ENCODE data around the gene HIGD1A.

Gene HIGD1A

DNA sequence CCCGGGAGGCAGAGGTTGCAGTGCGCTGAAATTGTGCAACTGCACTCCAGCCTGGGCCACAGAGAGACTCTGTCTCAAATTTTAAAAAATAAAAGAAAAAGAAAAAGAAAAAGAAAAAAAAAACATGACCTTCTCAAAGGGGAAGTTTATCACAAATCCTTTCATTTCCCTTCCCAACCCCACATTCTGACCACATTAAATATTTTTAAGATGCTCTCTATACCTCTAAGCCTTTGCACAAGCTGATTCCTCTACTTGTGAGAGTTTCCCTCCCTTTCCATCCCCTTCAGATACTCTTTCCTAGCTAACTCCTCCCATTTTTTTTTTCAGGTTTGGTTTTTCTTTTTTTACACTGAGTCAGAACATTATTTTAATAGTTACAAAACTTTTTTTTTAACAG lies 4.0 kb downstream of the HIGD1A start:
- DNase-seq (ENCODE audit: low read depth in 2 of 2) = no peak

DNA sequence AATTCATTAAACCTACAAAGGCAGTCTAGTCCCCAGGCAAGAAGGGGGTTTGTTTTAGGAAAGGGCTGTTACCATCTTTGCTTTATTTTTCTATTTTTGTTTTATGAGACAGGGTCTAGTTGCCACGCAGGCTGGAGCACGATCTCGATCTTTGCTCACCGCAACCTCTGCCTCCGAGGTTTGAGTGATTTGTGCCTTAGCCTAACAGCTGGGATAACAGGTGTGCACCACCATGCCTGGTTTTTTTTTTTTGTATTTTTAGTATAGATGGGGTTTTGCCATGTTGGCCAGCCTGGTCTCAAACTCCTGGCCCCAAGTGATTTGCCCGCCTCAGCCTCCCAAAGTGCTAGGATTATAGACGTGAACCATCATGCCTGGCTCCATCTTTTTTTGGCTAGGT lies 4.9 kb downstream of the HIGD1A start:
- DNase-seq (ENCODE audit: low read depth in 2 of 2) = no peak

DNA sequence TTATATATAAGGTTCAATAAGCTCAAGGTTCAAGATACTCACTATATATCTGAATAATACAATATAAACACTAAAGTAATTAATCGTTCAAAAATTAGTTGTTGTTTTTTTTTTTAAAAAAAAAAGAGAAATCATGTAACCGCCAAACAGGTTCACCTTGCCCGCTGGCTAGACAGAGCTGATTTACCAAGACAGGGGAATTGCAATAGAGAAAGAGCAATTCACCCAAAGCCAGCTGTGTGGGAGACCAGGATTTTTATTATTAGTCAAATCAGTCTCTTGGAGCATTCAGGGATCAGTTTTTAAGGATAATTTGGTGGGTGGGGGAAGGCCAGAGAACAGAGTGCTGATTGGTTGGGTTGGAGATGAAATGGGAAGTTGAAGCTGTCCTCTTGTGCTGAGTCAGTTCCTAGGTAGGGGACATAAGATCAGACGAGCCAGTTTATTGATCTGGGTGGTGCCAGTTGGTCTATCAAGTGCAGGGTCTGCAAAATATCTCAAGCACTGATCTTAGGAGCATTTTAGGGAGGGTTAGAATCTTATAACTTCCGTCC lies 7.9 kb downstream of the HIGD1A start:
- no peak for DNase-seq (ENCODE audit: low read depth in 2 of 2)

DNA sequence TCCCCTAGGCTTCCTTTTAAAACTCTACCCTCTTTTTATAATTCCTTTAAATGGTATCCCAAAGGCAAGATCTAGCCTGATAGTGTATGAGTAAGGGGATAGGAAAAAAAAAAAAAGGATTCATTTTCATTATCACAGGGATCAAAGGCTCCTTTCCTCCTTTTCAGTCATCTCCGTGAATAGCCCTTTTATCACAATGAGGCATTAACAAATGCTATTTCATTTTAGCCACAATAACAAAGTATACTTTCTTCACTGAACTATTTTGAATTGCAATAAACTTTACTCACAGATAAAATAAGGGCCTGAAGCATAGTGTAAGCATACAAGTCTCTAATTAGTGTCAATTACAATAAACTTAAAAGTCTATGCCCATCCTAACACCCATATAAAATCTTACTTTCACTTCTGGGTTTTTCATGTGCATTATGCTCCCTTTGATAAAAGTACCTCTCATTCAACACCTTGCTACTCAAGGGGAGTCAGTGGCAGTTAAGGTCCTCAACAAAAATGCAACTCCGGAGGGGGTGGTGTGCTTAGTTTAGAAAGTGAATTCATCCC lies 8.6 kb downstream of the HIGD1A start:
- no peak for DNase-seq (ENCODE audit: low read depth in 2 of 2)

DNA sequence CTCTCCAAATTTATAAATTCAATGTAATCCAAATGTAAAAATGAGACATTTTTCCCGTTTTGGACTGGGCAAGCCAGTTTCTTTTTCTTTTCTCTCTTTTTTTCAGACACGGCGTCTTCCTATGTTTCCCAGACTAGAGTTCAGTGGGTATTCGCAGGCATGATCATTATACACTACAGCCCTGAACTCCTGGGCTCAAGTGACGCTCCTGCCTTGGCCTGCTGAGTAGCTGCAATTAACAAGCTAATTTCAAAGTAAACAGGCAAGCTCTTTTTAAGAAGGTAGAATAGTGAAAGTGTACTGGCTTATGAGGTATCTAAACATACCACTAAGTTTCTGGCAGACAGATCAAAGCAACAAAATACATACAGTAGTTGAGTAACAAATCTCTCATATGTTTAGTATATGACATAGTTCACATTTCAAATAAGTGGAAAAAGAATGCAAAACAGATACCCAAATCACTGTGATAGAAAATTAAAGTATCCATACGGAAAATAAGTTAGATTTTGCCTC lies 13.5 kb downstream of the HIGD1A start:
- DNase-seq (ENCODE audit: low read depth in 2 of 2) = no peak

DNA sequence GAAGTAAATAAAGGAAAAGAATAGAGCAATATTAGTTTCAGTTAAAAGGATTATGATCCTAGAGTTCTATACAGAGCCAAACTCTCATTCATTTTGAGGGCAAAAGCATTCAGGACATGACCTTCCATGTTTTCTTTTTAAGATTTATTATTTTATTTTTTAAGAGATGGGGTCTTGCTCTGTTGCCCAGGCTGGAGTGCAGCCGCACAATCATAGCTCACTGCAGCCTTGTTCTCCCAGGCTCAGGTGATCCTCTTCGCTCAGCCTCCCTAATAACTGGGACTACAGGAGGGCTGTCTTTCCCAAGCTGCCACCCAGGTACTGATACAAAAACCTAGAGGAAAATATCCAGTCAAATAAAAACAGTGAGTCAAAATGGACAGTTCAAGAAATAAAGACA lies 17.7 kb downstream of the HIGD1A start:
- DNase-seq (ENCODE audit: low read depth in 2 of 2) = no peak

DNA sequence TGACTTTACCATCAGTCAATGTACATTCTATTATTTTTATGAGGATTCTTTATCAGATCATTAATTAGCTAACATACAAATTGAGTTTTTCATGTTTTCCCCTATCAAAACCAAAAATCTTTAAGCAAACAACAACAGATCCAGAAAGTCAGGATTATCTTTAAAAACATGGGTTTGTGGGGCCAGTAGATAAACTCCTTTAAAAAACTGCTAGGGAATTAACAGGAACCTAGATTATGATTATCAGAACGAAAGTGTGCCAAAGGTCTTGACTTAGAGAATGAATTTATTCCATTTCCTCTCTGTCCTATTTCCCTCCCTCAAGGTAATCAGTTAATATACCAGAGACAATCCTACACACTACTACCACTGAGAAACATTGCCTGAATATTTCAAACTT lies 18.1 kb downstream of the HIGD1A start:
- no peak for DNase-seq (ENCODE audit: low read depth in 2 of 2)

DNA sequence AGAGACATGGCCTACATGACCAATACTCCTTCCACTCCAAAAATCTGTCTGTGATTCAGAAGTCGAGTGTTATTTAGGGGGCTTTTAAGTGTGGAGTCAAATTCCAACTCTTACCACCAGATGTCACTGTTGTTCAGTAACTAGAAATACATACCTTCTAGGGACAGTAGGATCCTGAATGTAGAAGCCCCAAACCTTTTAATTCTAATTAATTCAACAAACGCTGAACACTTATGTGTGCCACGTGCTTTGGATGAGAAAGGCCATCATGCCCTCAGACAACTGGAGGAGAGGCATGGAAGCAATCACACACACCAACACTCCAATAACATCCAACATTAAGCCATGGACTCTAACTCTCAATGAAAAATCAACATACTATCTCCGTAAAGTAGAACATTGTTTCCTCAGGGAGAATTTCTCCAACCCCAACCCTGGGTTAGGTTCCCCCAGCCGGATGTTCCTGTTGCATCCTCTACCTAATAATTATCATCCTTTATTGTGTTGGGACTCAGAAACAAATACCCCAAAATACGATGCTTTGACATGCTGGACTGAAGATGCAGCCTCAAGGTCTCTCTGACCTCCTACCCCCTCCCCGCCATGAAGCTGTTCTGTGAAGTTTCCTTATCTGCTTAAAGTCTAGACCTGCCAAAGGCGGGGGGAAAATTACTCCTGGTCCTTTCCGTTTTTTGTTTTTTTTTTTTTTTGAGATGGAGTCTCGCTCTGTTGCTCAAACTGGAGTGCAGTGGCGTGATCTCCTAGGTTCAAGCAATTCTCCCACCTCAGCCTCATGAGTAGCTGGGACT lies 23.2 kb downstream of the HIGD1A start:
- DNase-seq (ENCODE audit: low read depth in 2 of 2) = no peak

DNA sequence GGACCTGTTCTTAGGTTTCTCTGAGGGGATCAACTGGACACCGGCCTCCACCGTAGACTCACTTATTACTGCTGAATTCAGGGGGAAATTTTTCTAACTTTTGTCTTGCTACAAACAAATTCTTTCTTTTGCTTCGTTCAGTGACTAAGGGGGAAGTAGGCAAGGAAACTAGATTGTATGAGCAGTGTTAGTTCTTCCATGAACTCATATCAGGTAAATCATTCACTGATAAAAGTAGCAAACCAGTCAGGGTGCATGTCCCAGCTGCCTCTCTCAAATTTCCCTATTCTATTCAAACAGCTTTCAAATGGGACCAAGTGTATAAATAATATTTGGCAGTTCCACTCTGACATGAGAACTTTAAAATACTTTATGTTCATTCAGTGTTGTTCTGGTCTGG lies 23.9 kb downstream of the HIGD1A start:
- no peak for DNase-seq (ENCODE audit: low read depth in 2 of 2)

DNA sequence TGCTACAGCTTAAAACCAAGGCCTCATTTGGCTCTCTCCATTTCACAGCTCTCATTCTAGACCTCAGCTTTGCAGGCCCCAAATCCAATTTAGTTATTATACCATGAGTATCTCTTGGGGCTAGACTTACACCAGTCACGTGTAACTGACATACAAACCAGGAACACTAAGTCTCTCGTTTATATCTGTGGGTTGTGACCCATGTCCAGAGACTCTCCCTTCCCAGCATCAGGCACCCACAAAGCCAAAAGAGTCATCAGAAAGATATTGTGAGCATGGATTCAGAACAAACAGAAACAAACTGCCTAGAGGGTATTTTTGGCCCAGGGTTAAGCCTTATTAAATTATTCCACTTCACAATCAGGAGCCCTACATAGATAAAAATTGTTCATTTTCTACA lies 25.6 kb downstream of the HIGD1A start:
- DNase-seq (ENCODE audit: low read depth in 2 of 2) = no peak

DNA sequence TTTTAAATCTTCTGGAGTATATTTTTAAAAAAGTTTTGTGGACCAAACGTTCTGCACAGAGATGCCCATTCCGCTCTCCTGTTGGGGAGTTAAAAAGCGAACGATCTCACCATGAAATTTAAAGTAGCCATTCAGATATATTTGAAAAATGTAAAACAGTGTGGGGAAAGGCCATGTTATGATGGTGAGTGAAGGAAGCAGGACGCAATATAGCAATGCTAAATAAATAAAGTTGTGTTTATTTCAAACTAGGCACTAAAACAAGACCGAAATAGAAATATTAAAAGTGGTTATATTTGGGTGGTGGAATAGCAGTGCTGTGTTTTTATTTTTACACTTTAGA lies 30.9 kb downstream of the HIGD1A start:
- DNase-seq (ENCODE audit: low read depth in 2 of 2) = no peak

DNA sequence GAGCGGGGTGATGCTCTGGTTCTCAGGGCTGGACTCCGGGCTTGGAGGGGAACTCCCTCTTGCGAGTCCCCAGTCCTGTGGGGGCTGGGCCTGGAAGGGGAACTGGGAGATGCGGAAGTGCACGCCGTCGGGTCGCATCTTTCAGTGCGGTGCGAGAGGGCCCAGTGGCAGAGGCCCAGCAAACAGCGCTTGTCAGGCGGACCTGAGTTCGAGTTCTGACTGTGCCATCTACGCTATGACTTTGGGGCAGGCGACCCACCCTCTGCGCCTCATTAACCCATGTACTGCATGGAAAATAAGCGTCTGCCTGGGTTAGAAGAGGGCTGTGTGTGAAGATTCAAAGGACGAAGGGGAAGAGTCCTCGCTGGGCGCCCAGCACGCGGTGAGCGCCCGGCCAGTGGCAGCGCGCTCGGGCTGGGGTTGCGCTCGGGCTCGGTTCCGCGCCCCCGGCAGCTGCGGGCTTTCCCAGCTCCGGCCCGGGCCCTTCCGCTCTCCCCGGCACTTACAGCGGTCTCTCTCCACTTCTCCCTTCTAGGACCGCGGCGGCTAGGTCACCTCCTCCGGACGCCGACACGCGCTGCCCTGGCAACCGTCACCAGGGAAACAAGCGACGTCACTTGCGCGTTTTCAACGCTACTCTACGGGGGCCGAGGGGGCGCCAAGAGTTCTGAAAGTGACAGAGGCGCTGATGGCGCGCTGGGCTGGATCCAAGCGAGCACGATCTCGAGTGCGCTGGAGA lies 31.5 kb downstream of the HIGD1A start, which contains the start of gene CCDC13:
CCDC13 (minus strand) TSS at position 584 of the 739 bp plus-strand sequence. CDS start 14,908 bp downstream, outside the sequence.
- peak; percentile 89 to 90 for DNase-seq (ENCODE audit: low read depth in 2 of 2)

DNA sequence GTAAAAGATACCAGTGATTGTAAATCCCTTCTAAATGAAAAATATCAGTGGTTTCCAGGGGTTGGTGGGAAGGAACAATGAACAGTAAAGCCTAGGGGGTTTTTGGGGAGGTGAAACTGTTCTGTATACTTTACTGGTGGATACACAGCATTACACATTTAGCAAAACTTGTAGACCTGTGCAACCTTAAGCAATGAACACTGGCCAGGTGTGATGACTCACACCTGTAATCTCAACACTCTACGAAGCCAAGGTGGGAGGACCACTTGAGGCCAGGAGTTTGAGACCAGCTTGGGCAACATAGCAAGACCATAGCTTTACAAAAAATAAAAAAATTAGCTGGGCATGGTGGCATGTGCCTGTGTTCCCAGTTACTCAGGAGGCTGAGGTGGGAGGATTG lies 33.0 kb downstream of the HIGD1A start:
- no peak for DNase-seq (ENCODE audit: low read depth in 2 of 2)

DNA sequence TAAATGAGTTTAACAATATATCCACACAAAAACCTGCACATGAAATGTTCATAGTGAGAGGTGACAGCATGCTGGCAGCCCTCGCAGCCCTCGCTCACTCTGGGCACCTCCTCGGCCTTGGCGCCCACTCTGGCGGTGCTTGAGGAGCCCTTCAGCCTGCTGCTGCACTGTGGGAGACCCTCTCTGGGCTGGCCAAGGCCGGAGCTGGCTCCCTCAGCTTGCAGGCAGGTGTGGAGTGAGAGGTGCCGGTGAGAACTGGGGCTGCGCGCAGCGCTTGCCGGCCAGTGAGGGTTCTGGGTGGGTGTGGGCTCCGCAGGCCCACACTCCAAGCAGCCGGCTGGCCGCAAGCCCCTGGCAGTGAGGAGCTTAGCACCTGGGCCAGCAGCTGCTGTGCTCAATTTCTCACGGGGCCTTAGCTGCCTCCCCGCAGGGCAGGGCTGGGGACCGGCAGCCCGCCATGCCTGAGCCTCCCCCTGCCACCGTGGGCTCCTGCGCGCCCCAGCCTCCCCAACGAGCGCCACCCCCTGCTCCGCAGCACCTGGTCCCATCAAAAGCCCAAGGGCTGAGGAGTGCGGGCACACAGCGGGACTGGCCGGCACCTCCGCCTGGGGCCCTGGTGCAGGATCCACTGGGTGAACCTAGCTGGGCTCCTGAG lies 34.7 kb downstream of the HIGD1A start:
- no peak for DNase-seq (ENCODE audit: low read depth in 2 of 2)

DNA sequence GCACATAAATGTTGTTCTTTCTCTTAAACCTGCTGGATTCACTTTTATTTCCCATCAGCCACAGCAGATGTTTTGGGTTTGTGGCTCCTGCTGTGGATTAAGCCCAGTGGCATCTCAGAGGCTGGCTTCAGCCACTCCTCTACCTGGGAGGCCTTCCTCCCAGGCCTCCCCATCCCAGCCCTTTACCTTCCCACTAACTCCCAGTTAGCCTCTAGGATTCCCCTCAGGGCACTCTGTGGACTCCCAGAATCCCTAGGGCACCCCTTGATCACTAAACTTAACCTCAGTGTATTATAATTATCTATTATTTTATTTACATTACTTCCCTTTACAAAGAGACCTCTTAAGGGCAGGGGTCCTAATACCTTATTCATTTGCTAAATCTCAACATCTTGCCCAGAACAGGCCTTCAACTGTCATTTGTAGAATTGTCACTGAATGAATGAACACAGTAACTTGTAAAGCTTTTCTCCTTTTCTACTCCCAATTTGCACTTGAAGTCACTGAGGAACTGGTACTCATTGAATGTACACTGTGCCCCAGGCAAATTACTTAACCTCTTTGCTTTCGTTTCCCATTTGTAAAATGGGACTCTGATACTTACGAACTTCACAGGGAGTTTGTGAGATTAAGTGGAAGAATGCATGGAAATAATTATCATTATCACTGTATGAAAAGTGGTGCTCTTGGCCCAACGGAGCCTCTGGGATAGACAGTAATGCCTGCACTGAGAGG lies 39.6 kb downstream of the HIGD1A start:
- no peak for DNase-seq (ENCODE audit: low read depth in 2 of 2)

DNA sequence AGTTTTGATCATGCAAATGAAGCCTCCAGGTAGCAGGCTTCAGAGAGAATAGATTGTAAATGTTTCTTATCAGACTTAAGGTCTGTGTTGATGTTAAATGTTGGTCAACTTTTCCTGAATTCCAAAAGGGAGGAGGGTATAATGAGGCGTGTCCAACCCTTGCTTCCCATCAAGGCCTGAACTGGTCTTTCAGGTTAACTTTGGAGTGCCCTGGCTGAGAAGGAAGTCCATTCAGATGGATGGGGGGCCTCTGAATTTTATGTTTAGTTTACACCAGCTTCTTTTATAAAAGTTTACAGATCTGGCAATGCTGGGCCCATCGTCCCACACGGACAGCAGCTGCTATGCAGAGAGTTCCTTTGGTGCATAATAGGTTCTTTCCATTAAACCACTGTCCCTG lies 40.2 kb downstream of the HIGD1A start:
- no peak for DNase-seq (ENCODE audit: low read depth in 2 of 2)

DNA sequence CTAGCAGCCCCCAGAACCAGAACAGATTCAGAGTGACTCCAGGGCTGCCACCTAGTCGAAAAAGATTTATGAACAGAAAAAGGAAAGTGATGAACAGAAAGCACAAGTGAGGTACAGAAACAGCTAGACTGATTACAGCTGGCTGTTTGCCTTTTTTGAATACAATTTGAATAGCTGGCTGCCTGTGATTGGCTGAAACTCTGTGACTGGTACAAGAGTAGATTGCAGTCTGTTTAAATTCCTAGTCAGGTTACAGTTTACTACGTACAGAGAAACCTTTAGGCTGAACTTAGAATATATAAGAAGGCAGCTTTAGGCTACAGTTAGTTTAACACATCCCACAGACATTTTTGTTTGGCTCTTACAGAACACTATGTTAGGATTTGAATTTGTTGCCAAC lies 41.3 kb downstream of the HIGD1A start:
- no peak for DNase-seq (ENCODE audit: low read depth in 2 of 2)

DNA sequence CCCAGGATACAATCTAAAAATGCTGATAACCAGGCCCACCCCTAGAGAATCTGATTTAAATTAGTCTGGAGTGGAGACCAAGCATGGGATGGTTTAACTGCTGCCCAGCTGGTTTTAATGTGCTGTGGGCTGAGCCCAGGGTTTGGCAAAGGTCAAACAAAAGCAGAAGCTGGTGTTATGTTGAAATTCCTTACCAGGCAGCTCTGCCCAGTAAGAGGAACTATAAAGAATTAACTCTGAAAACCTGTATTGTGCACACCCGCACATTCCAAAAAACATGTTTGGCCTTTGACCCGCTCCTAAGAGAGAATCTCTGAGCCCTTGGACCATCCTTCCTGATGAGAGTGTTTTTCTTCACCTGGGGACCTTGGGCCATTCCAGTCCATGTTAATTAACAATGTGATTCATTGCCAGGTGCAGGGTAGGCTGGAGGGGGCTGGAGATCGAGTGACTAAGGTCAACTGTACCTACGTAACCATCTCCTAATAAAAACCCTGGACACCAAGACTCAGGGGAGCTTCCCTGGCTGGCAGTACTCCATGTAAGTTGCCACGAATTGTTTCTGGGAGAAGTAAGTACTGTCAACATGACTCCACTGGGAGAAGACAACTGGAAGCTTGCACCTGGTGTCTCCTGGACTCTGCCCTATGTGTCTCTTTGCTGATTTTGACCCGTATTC lies 42.1 kb downstream of the HIGD1A start:
- DNase-seq (ENCODE audit: low read depth in 2 of 2) = no peak

DNA sequence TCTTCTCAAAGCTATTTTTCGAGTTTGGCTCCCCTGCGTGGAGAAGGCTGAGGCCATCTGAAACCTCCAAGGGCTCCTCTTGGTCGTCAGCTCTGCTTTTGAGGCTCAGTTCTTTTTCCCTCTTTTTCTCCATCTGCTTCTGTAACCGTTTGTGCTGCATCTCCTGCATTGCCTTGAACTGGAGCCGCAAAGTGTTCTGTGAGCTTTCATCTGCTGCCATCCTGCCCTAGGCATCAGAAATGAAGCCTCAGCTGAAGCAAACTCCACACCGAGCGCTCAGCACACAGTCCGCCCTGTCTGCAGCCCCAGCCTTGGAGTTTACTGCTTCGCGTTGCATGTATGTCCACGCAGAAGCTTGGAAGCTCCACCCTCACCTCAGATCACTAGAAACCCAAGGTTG lies 46.2 kb downstream of the HIGD1A start:
- DNase-seq (ENCODE audit: low read depth in 2 of 2) = no peak

DNA sequence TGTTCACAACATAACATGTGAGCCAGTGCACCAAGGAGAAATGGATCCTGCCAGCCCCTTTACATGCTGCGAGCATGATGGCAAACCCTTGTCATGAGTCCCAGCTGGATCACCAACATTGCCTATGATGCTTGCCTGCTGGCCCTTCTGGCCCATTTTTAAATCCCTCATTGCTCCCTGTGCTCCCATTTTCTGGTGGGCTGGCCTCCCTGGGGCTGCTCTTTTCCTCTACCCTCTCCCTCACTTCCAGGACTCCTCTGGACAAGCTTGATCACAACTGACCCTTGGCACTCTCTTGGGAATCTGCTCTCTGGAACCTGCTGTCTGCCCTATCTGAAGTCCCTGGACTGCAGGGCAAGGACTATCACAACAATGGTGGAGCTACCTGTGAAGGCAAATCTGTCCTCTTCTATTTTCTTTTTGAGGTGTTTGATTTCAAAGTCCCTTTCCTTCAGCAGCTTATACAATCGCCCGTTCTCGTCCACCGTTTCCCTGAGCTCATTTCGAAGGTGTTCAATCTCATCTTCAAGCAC lies 47.5 kb downstream of the HIGD1A start:
- no peak for DNase-seq (ENCODE audit: low read depth in 2 of 2)
